Myocyte (in vitro differentiated cells): Measurements from ENCODE around the gene UBE2D1. TPM values are rescaled to one million over a fixed set of nuclear protein-coding genes. Genes with fewer than 3 reads are reported as not detected.
"Not testable (repeated sequence)": the region's sequence is repeated elsewhere in the genome, so short reads cannot be mapped to it uniquely, and the experiment has no call there.

Source experiments
- DNase-seq: peaks from one replicate; pipeline ENCODE4 v3.0.0-alpha.2; 2012; ENCODE audit warnings: low read depth
- total RNA-seq: library from RNA; depleted of rRNA; stranded (reverse); fragments of >200 nt; gene quantifications from 2 replicates; pipeline ENCODE4 v1.2.3, GENCODE V29; 2014

Gene UBE2D1
- total RNA-seq, 1 donor from 2014 or later: 53.4 TPM

DNA sequence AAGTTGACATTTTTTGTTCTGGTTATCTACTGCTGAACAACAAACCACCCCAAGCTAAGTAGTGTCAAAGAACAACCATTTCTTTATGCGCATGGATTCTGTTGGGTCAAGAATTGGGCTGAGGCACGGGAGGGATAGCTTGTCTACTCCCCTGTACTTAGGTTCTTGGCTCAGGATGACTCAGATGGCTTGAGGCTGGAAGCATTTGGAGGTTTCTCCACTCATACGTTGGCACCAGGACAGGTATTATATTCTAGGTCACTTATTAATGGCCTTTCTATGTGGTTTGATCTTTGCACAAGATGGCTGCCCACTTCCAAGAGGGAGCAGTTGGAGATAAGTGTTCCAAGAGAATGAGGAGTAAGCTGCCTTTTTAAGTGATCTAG, 38.6 kb downstream of the UBE2D1 start:
- DNase-seq: peak; percentile 15

DNA sequence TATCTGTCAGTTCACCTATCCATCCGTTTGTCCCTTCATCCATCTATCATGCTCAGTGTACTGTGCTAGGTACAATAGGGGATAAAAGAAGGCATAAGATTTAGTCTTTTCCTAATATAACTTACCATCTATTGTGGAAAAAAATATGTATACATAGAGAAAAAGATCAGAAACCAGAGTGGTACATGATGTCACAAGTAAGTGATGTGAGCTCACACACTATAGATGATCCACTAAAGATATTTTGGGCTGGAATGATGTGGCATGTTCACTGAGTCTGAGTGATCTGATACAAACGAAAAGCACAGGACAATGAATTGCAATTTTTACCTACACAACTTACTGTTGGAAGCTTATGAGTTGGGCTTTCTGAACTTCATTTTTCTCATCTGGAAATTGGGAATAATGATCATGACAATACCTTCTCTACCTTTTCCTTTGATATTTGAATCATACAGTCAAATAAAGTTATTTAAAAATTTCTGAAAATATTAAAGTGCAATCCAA, 47.7 kb downstream of the UBE2D1 start:
- no peak for DNase-seq

DNA sequence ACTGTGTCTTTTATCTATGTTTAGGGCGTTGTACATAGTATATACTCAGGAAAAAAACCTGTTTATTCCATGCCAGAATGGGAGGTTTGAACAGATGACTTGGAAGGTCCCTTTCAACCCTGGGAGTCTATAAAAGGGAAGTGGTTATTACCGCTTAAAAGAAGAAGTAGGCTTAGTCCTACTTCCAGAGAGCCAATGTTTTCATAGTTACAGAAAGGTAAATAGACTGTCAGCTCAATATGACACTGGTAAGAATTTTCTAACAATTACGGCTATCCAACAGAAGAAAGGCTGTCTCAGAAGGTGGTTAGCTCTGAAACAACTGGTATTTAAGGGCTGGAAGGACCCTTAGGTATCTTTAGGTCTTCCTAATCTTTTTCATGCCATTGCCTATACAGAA, 49.3 kb downstream of the UBE2D1 start:
- no peak for DNase-seq

DNA sequence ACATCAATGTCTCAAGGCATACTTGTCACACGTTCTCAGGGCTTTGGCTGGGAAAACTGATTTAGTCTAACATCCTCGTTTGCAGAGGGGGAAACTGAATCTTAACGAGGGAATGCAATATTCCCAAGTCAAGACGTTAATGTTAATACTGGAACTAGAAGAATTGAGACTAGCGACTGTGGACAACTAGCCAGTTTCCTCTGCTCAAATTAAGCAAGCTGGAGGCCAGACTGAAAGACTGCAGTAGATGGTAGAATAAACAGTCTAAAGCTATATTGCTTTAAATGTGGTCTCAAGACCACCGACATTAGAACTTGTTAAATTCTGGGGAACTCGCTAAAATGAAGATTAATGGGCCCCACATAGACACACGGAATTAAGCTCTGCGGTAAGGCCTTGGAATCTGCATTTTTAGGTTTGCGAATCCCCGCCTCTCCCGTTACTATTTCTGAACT, 49.8 kb downstream of the UBE2D1 start:
- DNase-seq: no peak

DNA sequence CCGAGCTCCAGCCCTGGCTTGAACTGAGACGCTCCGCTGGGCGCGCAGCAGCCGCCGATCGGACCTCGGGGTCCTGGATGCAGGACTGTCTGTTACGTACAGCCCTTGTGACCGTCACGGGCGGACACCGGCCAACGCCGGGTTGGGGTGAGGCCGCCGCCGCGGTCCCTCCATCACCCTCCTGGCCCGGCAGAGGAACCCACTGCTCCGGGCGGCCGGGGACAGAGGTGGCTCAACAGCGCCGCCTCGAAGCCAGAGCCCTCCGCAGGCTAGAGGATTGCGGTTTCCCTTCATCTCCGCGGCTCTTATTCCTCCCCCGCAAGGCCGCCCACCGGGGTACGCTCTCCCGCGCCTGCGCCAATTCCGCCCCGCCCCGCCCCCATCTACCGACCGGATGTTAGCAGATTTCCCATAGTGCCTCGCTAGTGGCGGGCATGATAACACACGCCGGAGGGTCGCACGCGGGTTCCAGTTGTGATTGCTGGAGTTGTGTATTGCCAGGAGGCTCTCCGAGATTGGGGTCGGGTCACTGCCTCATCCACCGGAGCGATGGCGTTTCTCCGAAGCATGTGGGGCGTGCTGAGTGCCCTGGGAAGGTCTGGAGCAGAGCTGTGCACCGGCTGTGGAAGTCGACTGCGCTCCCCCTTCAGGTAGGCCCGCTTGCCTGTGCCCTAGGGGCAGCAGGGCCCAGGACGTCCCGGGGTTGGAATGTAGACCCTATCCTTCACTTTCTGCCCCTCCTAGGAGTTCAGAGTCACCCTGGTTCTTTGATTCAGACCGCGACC, 50.4 kb downstream of the UBE2D1 start, which contains the start of gene TFAM:
TFAM (plus strand) TSS at position 412 of the 785 bp plus-strand sequence; CDS start at position 550, 138 bp downstream.
- peak; percentile 96 for DNase-seq

DNA sequence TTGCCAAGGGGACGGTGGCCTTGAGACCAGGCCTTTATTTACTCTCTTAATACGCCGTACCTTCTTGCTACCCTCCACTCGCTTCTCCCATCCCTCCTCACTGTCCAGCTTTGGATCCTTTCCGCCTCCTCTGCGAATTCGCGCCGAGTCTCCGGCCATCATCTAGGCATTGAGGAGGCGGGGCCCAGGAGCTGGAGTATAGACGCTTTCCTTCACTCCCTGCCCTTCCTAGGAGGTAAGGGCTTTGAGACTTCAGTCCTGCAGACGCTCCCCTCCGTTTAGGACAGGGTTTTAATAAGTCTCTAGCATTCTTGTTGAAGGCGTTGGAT, 50.9 kb downstream of the UBE2D1 start:
- peak; percentile 30 for DNase-seq

DNA sequence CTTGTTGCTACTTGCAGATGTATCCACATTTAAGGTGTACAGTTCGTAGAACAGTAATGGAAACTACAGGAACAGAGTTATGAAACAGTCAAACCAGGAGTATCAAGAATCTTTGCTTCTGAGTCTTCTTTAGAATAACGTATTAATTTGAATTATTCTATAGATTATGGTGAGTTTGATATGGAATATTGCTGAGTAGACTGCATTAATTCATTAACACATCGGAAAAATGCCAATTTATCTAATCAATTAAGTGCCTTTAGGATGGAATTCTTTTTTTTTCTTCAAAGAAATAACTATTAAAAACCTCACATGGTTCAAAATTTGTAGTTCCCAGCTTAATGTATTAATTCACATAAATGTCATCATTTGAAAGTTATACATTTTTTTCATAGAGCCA, 54.2 kb downstream of the UBE2D1 start:
- no peak for DNase-seq

DNA sequence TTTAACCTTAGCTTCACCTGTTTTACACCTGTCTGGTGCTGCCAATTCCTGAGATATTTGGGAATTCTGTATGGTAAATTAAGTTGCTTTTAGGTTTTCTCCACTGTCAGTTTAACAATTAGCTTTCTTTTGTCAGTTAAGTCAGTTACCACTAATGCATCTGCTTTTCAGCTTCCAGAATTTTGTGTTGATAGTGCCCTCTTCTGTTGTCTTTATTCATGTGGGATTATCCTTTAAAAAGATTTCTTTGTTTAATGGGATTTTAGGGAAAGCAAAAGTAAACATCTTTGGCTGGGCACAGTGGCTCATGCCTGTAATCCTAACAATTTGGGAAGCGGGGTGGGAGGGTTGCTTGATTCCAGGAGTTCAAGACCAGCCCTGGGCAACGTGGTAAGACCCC, 58.5 kb downstream of the UBE2D1 start:
- DNase-seq: no peak

DNA sequence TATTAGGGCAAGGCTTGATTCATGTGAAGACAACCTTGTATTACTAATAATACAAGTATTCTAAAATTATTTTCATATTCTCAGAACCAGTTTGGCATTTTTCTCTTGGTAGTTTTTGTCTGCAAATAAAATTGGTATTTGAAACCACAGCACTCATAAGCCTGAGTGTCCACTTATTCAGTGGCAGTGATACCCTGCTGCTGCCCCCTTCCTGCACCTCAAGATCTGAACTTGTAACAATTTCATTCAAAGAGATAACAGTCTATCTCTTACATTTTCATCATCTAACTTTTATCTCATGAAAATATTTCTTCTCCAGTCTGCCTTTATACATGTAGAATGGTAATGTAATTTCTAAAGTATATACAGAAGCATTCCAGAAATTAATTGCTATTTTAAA, 59.7 kb downstream of the UBE2D1 start:
- no peak for DNase-seq

DNA sequence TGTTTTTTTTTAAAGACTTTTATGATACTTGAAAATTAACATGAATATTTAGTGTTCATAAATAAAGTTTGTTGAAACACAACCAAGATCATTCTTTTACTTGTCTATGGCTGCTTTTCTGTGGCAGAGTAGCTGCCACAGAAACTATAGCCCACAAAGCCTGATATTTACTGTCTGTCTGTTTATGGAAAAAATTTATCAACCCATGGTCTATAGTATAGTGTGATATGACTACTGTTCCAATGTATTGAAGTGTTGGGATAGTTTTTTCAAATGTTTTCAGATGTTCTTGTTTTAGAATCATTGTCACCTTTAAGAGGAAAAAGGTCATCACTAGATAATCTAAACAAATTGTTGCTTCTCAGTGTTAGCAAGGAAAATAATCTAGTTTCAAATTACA, 61.3 kb downstream of the UBE2D1 start:
- no peak for DNase-seq

DNA sequence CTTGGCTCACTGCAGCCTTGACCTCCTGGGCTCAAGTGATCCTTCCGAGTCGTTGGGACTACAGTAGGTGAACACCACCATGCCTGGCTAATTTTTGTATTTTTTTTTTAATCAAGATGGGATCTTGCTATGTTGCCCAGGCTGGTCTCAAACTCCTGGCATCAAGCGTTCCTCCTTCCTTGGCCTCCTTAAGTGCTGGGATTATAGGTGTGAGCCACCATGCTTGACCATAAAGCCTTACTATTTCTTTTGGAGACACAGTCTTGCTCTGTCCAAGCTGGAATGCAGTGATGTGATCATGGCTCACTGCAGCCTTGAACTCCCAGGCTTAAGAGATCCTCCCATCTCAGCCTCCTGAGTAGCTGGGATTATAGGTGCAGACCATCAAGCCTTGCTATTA, 63.0 kb downstream of the UBE2D1 start:
- no peak for DNase-seq

DNA sequence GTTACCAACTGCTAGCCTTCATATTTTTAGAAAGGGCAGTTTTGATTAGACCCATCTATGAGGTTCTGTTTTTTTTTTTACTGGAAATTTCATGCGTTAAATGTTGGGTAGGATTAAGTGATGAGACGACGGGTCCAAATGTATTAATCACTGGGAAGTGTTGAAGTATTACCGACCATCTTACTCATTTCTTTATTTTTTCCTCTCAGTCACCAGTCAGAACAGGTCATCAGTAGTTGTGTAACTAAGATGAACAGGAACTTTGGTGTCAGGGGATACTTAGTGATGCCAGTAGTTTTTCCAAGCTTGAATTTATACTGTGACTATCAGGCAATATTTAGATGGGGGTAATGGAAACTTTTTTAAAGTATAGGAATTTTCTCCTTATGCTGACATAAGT, 64.6 kb downstream of the UBE2D1 start:
- DNase-seq: no peak

DNA sequence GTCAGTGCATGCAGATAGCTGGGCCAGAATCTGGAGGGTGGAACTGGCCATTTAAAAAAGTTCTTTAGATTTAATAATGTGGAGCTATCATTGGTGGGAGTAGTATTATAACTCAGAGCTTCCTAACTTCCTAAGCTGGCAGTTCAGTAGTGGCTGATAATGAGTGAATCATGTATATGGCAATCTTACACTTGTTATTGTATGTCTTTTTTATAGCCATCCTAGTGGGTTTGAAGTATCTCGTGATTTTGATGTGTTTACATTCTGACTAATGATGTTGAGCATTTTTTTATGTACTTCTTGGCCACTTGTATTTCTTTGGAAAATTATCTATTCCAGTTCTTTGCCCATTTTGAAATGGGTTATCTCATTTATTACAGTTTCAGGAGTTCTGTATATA, 65.8 kb downstream of the UBE2D1 start:
- no peak for DNase-seq

DNA sequence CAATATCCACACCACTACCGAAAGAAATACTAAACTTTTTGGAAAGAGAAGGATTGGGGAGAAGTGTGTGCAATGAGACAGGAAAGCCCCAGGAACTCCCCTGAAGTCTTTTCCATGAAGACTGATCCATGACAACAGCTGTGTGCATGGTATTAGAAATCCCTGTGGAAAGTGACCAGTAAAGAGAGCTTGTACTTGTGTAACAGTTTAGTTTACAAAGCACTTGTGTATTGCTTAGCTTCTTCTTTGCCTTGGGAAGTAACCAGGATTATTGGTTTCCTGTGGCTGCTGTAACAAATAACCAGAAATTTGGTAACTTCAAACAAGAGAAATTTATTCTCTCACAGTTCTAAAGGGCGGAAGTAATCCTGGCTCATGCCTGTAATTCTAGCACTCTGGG, 69.2 kb downstream of the UBE2D1 start:
- peak; percentile 34 for DNase-seq

DNA sequence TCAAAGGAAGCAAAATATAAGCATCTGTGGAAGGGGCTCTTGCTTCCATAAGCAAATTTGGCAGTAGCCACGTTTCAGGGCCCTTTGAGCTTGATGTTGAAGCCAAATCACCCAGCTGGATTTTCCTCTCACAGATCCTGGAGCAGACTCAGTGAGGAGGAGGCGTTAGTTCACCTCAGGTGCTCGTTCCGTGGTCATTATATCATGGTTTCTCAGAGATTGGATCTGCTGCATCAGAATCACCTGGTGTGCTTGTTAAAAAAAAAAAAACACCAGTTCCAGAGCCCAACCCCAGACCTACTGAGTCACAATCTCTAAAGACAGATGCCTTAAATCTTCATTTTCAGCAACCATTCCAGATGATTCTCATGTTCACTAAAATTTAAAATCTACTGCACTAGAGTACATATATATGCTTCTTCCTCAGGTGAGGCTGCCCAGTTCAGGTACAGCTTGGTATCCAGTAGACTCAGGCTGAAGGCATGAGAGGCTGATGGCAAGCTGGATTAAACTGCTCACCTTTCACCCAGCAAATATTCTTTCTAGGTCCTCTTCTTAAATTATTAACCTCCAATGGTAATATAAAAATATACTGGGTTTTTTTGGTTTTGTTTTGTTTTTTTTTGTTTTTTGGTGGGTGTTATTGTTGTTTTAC, 75.3 kb downstream of the UBE2D1 start:
- no peak for DNase-seq

DNA sequence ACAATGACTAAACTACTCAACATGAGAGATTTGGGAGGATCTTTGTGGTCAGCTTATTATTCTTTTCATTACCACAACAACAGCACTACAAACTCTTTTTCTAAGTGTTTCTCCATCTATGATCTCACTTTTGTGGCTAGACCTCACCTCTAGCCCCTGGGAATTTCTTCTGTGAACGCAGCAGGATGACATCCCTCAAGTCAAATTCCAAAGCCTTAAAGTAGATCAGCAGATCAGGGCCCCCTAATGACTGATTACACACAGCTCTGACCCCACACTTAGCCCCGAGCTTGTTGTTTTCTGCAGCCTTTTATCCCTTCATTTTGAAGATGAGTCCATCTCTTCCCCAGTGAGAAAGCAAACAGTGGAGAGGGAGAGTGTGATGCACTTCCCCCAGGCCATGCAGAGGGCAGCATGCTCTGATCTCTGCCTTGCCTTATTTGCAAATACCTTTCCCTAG, 77.7 kb downstream of the UBE2D1 start:
- peak; percentile 63 for DNase-seq

DNA sequence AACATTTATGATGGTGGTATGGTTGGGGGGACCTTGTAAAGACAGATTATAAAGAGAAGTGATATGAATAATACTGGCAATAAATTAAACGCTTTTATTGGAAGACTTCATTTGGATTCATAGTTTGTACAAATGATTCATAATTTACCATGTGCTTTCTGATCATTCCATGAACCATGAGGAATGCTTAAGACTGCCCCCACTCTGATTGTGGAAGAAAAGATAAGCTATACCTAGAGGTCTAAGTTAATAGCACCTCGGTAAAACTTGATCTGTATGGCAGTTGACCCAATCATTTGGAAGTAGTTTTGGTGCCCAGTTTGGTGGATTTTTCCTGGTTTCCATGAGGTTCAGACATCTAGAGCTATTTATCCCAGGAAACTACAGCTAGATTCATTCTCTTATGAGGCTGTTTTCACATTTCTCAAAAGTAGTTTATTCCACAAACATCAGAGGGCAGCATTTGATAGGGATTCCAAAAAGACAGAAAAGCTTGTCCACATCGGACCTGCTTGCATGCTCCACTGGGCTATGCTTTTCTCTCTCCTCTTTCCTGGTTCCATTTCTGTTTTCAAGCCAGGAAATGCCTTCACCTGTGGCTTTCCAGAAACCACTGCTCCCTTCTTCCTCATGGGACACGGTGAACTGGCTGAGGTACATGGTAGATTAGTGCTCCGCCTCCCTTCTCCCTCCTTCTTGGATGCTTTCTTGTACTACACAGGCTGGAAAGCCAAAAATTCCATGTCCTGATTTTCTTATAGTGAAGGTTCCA, 79.7 kb downstream of the UBE2D1 start:
- peak; percentile 77 for DNase-seq

DNA sequence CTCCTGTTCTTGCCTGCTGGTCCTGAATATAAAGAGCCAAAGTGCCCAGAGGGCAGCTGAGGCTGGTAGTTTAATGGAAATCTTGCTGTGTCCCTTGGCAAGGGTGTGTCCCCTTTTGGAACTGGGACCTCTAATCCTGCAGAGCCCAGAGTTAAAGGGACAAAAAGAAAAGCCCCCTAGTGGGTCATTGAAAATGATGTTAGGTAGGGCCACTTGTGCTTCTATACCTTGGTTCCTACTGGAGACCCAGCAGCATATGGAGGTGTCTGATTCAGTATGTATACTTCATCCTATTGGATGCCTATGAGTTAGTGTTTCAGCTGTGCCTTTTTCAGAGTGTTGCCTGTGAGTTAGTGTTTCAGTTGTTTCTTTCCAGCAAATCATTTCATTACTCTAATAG, 81.0 kb downstream of the UBE2D1 start:
- DNase-seq: no peak

DNA sequence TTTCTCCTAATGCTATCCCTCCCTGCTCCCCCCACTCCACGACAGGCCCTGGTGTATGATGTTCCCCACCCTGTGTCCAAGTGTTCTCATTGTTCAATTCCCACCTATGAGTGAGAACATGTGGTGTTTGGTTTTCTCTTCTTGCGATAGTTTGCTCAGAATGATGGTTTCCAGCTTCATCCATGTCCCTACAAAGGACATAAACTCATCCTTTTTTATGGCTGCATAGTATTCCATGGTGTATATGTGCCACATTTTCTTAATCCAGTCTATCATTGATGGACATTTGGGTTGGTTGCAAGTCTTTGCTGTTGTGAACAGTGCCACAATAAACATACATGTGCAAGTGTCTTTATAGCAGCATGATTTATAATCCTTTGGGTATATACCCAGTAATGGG, 83.1 kb downstream of the UBE2D1 start:
- not testable (repeated sequence) for DNase-seq
